PC-9 (cell line): ENCODE measurements around the gene CNGA4. TPM values are rescaled to one million over a fixed set of nuclear protein-coding genes. Genes with fewer than 3 reads are reported as not detected.

Experiments used
- BruUV-seq: library from RNA; stranded (reverse); fragments of 400-500 nt; replicated peaks from 2 replicates; lab custom pipeline; 2021; lab: Mats Ljungman, UMichigan
- CTCF ChIA-PET: fragments of 300-600 bp; sonication (Branson Sonifier 250); formaldehyde crosslinking; loops from one replicate; lab custom pipeline; 2022; ENCODE audit warnings: antibody characterized with exemption; lab: Charles Lee
- POLR2A ChIA-PET: fragments of 300-600 bp; sonication (Branson Sonifier 250); formaldehyde crosslinking; loops from one replicate; lab custom pipeline; 2022; ENCODE audit warnings: antibody characterized with exemption; ENCODE audit not compliant: unreplicated experiment; lab: Charles Lee
- DNase-seq, 2 experiments: peaks; one replicate each; pipeline versions ENCODE4 v3.0.0 to v3.0.0-alpha.2; 2015 to 2022; ENCODE audit warnings: mixed read lengths in 1 of 2
- H2AFZ ChIP-seq: fragments of 200-600 bp; sonication (generic); 2 replicates; pipeline ENCODE4 v1.8.1; 2017; ENCODE audit warnings: antibody characterized with exemption
- H3F3A ChIP-seq: fragments of 200-600 bp; sonication (generic); 2 replicates; pipeline ENCODE4 v1.8.1; 2017; ENCODE audit warnings: antibody characterized with exemption, mild to moderate bottlenecking, low read depth; ENCODE audit not compliant: insufficient read depth
- H3K27ac ChIP-seq: fragments of 200-600 bp; sonication (generic); 2 replicates; pipeline ENCODE4 v1.6.1; 2016; ENCODE audit warnings: mixed run types
- H3K27me3 ChIP-seq: fragments of 200-600 bp; sonication (generic); 2 replicates; pipeline ENCODE4 v1.6.1; 2016; ENCODE audit warnings: low read depth, mixed run types; ENCODE audit not compliant: insufficient read depth
- H3K36me3 ChIP-seq: fragments of 200-600 bp; sonication (generic); 2 replicates; pipeline ENCODE4 v1.6.1; 2016; ENCODE audit warnings: low read depth, mixed run types
- H3K4me1 ChIP-seq: fragments of 200-600 bp; sonication (generic); replicated peaks from 2 replicates; pipeline ENCODE4 v1.6.1; 2016; ENCODE audit warnings: mixed run types; ENCODE audit not compliant: insufficient read depth
- H3K4me2 ChIP-seq: fragments of 200-600 bp; sonication (generic); 2 replicates; pipeline ENCODE4 v1.6.1; 2017; ENCODE audit warnings: mixed run types
- H3K4me3 ChIP-seq: fragments of 200-600 bp; sonication (generic); 2 replicates; pipeline ENCODE4 v1.6.1; 2016; ENCODE audit warnings: mixed run types
- H3K79me2 ChIP-seq: fragments of 200-600 bp; sonication (generic); 2 replicates; pipeline ENCODE4 v1.6.1; 2017; ENCODE audit warnings: low read depth, mixed run types
- H3K9me2 ChIP-seq: fragments of 200-600 bp; sonication (generic); 2 replicates; pipeline ENCODE4 v1.8.1; 2017; ENCODE audit warnings: mild to moderate bottlenecking; ENCODE audit not compliant: insufficient read depth
- H3K9me3 ChIP-seq: fragments of 200-600 bp; sonication (generic); 2 replicates; pipeline ENCODE4 v1.8.1; 2016; ENCODE audit warnings: low read depth; ENCODE audit not compliant: insufficient read depth
- H4K20me1 ChIP-seq: fragments of 200-600 bp; sonication (generic); 2 replicates; pipeline ENCODE4 v1.8.1; 2017; ENCODE audit not compliant: insufficient read depth
- CTCF ChIP-seq: fragments of 200-600 bp; sonication (generic); conservative IDR thresholded peaks from 2 replicates; pipeline ENCODE4 v1.6.1; 2017; ENCODE audit warnings: mixed run types, antibody characterized with exemption, mild to moderate bottlenecking, moderate library complexity
- EZH2 ChIP-seq: fragments of 200-600 bp; sonication (generic); IDR thresholded peaks from 2 replicates; pipeline ENCODE4 v1.8.0; 2017; ENCODE audit warnings: antibody characterized with exemption, low read depth
- intact Hi-C: fragments of 100-400 bp; cut with micrococcal nuclease; formaldehyde crosslinking; loops from one replicate; pipeline ENCODE4 v1.10.0; 2022; ENCODE audit not compliant: unreplicated experiment
- total RNA-seq: library from RNA; stranded (reverse); gene quantifications from 2 replicates; pipeline ENCODE4 v1.2.3, GENCODE V29; 2021

Gene CNGA4
- total RNA-seq, 1 experiment from 2014 or later, result 0.20 TPM

- H3K9me2 ChIP-seq, result no peaks in the 10 kb centered on the region
- DNase-seq, result no peak
- no peak overlapping the region for H3K4me2 ChIP-seq
- TF ChIP-seq EZH2, result no peak
- TF ChIP-seq CTCF, result no peak
- intact Hi-C loops, result no loop called here
- no peak overlapping the region for H2AFZ ChIP-seq
- H3F3A ChIP-seq, result peaks cover 5% of the 10 kb centered on the region; the same call in 1 of the 2 replicates
- H3K4me3 ChIP-seq, result no peak overlapping the region
- no peaks in the 10 kb centered on the region for H3K36me3 ChIP-seq
- no peaks in the 10 kb centered on the region for H3K27me3 ChIP-seq
- no peaks in the 10 kb centered on the region for H3K79me2 ChIP-seq
- no peaks in the 10 kb centered on the region for H3K4me1 ChIP-seq
- no TSS peak for BruUV-seq
- no peaks in the 10 kb centered on the region for H3K9me3 ChIP-seq
- ChIA-PET CTCF (no interaction called here), POLR2A (no interaction called here)
- no peak overlapping the region for H3K27ac ChIP-seq
- no peaks in the 10 kb centered on the region for H4K20me1 ChIP-seq
Measured at GRCh38 chr11:6240139-6240538, 1.2 kb downstream of the CNGA4 start.

GRCh38 chr11:6240781-6241180 lies 1.9 kb downstream of the CNGA4 start:
- ChIA-PET POLR2A (no interaction called here), CTCF (no interaction called here)
- Histone ChIP-seq H3K9me3 (no peaks in the 10 kb centered on the region), H3K9me2 (no peaks in the 10 kb centered on the region), H3F3A (no peaks in the 10 kb centered on the region), H3K27ac (no peak overlapping the region), H3K36me3 (no peaks in the 10 kb centered on the region), H3K79me2 (no peaks in the 10 kb centered on the region), H2AFZ (no peak overlapping the region), H3K4me1 (no peaks in the 10 kb centered on the region), H3K27me3 (no peaks in the 10 kb centered on the region), H3K4me2 (no peak overlapping the region), H3K4me3 (no peak overlapping the region), H4K20me1 (no peaks in the 10 kb centered on the region)
- no TSS peak for BruUV-seq
- no peak for DNase-seq
- TF ChIP-seq EZH2, result no peak
- TF ChIP-seq CTCF, result no peak
- intact Hi-C loops, result no loop called here

- Histone ChIP-seq H3K9me3 (no peaks in the 10 kb centered on the region), H3K4me2 (no peak overlapping the region), H3K4me1 (no peaks in the 10 kb centered on the region), H4K20me1 (no peaks in the 10 kb centered on the region), H3K9me2 (no peaks in the 10 kb centered on the region), H3K79me2 (no peaks in the 10 kb centered on the region), H3K4me3 (no peak overlapping the region), H3K27me3 (no peaks in the 10 kb centered on the region), H3F3A (no peaks in the 10 kb centered on the region), H3K36me3 (no peaks in the 10 kb centered on the region), H3K27ac (no peak overlapping the region), H2AFZ (no peak overlapping the region)
- no peak for DNase-seq
- TF ChIP-seq CTCF (no peak), EZH2 (no peak)
- CTCF ChIA-PET, result no interaction called here
- no TSS peak for BruUV-seq
- POLR2A ChIA-PET, result no interaction called here
- intact Hi-C loops, result no loop called here
Measured at GRCh38 chr11:6241316-6241715, 2.4 kb downstream of the CNGA4 start.
